ENCODE measurements around the gene ATP5F1B. TPM values are rescaled to one million over a fixed set of nuclear protein-coding genes. Genes with fewer than 3 reads are reported as not detected.
A peak's percentile ranks its signal among the peaks of the same experiment; 100 is the strongest.

The ATP5F1B gene
- total RNA-seq, 1 donor from 2014 or later = 528 TPM

- H3K4me1 Mint-ChIP-seq (ENCODE audit: low read depth) = peaks cover 51% of the 10 kb centered on the region
- no peaks in the 10 kb centered on the region for H3K9me3 Mint-ChIP-seq (ENCODE audit: low read depth)
- peaks cover 18% of the 10 kb centered on the region for H3K36me3 Mint-ChIP-seq (ENCODE audit: insufficient read depth)
- peak; percentile 31 for DNase-seq (ENCODE audit: low spot score, unreplicated experiment)
- no peak for TF ChIP-seq CTCF (IDR thresholded peaks at IDR 0.05; ENCODE audit: unreplicated experiment)
- H3K27me3 Mint-ChIP-seq = no peaks in the 10 kb centered on the region
- H3K4me3 Mint-ChIP-seq (ENCODE audit: low read depth) = peak overlapping the region; percentile 84
- H3K27ac Mint-ChIP-seq = peak overlapping the region; percentile 99
These were observed 9.7 kb downstream of the ATP5F1B start for GRCh38 chr12:56635806-56636674.

- Mint-ChIP-seq H3K9me3 (ENCODE audit: low read depth) (no peaks in the 10 kb centered on the region), H3K27me3 (no peaks in the 10 kb centered on the region), H3K27ac (peak overlapping the region; percentile 99), H3K4me3 (ENCODE audit: low read depth) (peak overlapping the region; percentile 84), H3K4me1 (ENCODE audit: low read depth) (peaks cover 54% of the 10 kb centered on the region), H3K36me3 (ENCODE audit: insufficient read depth) (peaks cover 15% of the 10 kb centered on the region)
- peak; percentile 44 for DNase-seq (ENCODE audit: low spot score, unreplicated experiment)
- TF ChIP-seq CTCF (IDR thresholded peaks at IDR 0.05; ENCODE audit: unreplicated experiment) = peak; percentile 29
These were observed 10.7 kb downstream of the ATP5F1B start for GRCh38 chr12:56634837-56635791.

GRCh38 chr12:56634242-56634836, 11.4 kb downstream of the ATP5F1B start:
- peak overlapping the region; percentile 94 for H3K27ac Mint-ChIP-seq
- H3K27me3 Mint-ChIP-seq = no peaks in the 10 kb centered on the region
- peaks cover 12% of the 10 kb centered on the region for H3K36me3 Mint-ChIP-seq (ENCODE audit: insufficient read depth)
- no peaks in the 10 kb centered on the region for H3K9me3 Mint-ChIP-seq (ENCODE audit: low read depth)
- peaks cover 54% of the 10 kb centered on the region for H3K4me1 Mint-ChIP-seq (ENCODE audit: low read depth)
- peak; percentile 59 for DNase-seq (ENCODE audit: low spot score, unreplicated experiment)
- peak overlapping the region; percentile 84 for H3K4me3 Mint-ChIP-seq (ENCODE audit: low read depth)
- no peak for TF ChIP-seq CTCF (IDR thresholded peaks at IDR 0.05; ENCODE audit: unreplicated experiment)

GRCh38 chr12:56633468-56634241, 12.1 kb downstream of the ATP5F1B start:
- Mint-ChIP-seq H3K36me3 (ENCODE audit: insufficient read depth) (peaks cover 7% of the 10 kb centered on the region), H3K9me3 (ENCODE audit: low read depth) (no peaks in the 10 kb centered on the region), H3K27ac (peak overlapping the region; percentile 94), H3K4me1 (ENCODE audit: low read depth) (peaks cover 61% of the 10 kb centered on the region), H3K27me3 (no peaks in the 10 kb centered on the region), H3K4me3 (ENCODE audit: low read depth) (peak overlapping the region; percentile 84)
- no peak for TF ChIP-seq CTCF (IDR thresholded peaks at IDR 0.05; ENCODE audit: unreplicated experiment)
- DNase-seq (ENCODE audit: low spot score, unreplicated experiment) = no peak
